Tibial artery (tissue), 4 donors: Measurements from ENCODE around the gene TEAD1.

Source experiments
- DNase-seq, 2 donors: peaks; one replicate each; pipeline ENCODE4 v3.0.0-alpha.2; 2019
- H3K27ac ChIP-seq, 2 donors: fragments of 200-600 bp; sonication (generic) in 1 of 2; 1 replicate in 1 of 2; 2 replicates in 1 of 2; pipeline ENCODE4 v1.5.1; 2018 to 2019; ENCODE audit warnings: mild to moderate bottlenecking in 1 of 2
- H3K27me3 ChIP-seq, 2 donors: fragments of 200-600 bp; sonication (generic) in 1 of 2; one replicate each; pipeline versions ENCODE4 v1.5.1 to v1.6.0; 2016 to 2019
- H3K36me3 ChIP-seq, 3 donors: fragments of 200-600 bp; sonication (generic) in 2 of 3; one replicate each; pipeline ENCODE4 v1.5.1; 2016 to 2019; ENCODE audit warnings: mild to moderate bottlenecking in 2 of 3
- H3K4me1 ChIP-seq, 4 donors: fragments of 200-600 bp; sonication (generic) in 2 of 4; 1 replicate in 3 of 4; 2 replicates in 1 of 4; pipeline ENCODE4 v1.5.1; 2016 to 2019
- H3K4me3 ChIP-seq, 2 donors: fragments of 200-600 bp; sonication (generic) in 1 of 2; 1 replicate in 1 of 2; 2 replicates in 1 of 2; pipeline ENCODE4 v1.5.1; 2018 to 2019; ENCODE audit warnings: mild to moderate bottlenecking in 2 of 2
- H3K9me3 ChIP-seq, 3 donors: fragments of 200-600 bp; sonication (generic) in 1 of 3; one replicate each; pipeline ENCODE4 v1.5.1; 2016 to 2019
- CTCF ChIP-seq, 2 experiments: fragments of 200-600 bp in 1 of 2; fragments of 450-650 bp in 1 of 2; IDR thresholded peaks; one replicate each; pipeline ENCODE4 v1.5.1; 2017 to 2019; ENCODE audit warnings: antibody characterized with exemption in 2 of 2, mild to moderate bottlenecking in 1 of 2, moderate library complexity in 1 of 2
- intact Hi-C: fragments of 100-400 bp; cut with DNase I; formaldehyde crosslinking; loops from one replicate; pipeline ENCODE4 v1.15.0; 2023; ENCODE audit warnings: low total_unique reads

The TEAD1 gene

GRCh38 chr11:12813371-12814225 is 139.4 kb downstream of the TEAD1 start:
- H3K27me3 ChIP-seq: no peaks in the 10 kb centered on the region
- H3K4me3 ChIP-seq: no peak overlapping the region
- H3K27ac ChIP-seq: peak overlapping the region; percentile 31 to 51
- intact Hi-C loops: loop anchor here (10.0 kb wide), 2 partner anchors 71 to 129 kb away; no protein-coding TSS in a partner anchor
- DNase-seq: no peak
- H3K9me3 ChIP-seq: no peaks in the 10 kb centered on the region
- TF ChIP-seq CTCF (IDR thresholded peaks at IDR 0.05): no peak
- no peaks in the 10 kb centered on the region for H3K36me3 ChIP-seq
- H3K4me1 ChIP-seq: peaks cover 4 to 47% (median 25%) of the 10 kb centered on the region in 4 donors

GRCh38 chr11:12815129-12815480 is 140.9 kb downstream of the TEAD1 start:
- peaks cover 4 to 61% (median 27%) of the 10 kb centered on the region in 4 donors for H3K4me1 ChIP-seq

GRCh38 chr11:12815931-12816494 is 141.8 kb downstream of the TEAD1 start:
- Histone ChIP-seq H3K27me3 (no peaks in the 10 kb centered on the region), H3K9me3 (no peaks in the 10 kb centered on the region), H3K27ac (no peak overlapping the region), H3K4me3 (no peak overlapping the region), H3K4me1 (peaks cover 4 to 53% (median 24%) of the 10 kb centered on the region in 4 donors), H3K36me3 (no peaks in the 10 kb centered on the region)
- no peak for DNase-seq
- intact Hi-C loops: loop anchor here (10.0 kb wide), 2 partner anchors 69 to 131 kb away; no protein-coding TSS in a partner anchor
- TF ChIP-seq CTCF (IDR thresholded peaks at IDR 0.05): no peak

More at GRCh38 chr11:12815129-12815480, 140.9 kb downstream of the TEAD1 start:
- Histone ChIP-seq H3K36me3 (no peaks in the 10 kb centered on the region), H3K27me3 (no peaks in the 10 kb centered on the region), H3K4me3 (peak overlapping the region; percentile 20 to 22), H3K27ac (peak overlapping the region; percentile 43 to 51), H3K9me3 (no peaks in the 10 kb centered on the region)
- no peak for TF ChIP-seq CTCF (IDR thresholded peaks at IDR 0.05)
- intact Hi-C loops: loop anchor here (10.0 kb wide), 2 partner anchors 70 to 130 kb away; no protein-coding TSS in a partner anchor
- DNase-seq: no peak

- Histone ChIP-seq H3K9me3 (no peaks in the 10 kb centered on the region), H3K27me3 (no peaks in the 10 kb centered on the region), H3K27ac (no peak overlapping the region), H3K4me3 (no peak overlapping the region), H3K36me3 (no peaks in the 10 kb centered on the region), H3K4me1 (peaks cover 4 to 51% (median 24%) of the 10 kb centered on the region in 4 donors)
- DNase-seq: no peak
- TF ChIP-seq CTCF (IDR thresholded peaks at IDR 0.05): no peak
- intact Hi-C loops: loop anchor here (10.0 kb wide), 2 partner anchors 67 to 133 kb away; no protein-coding TSS in a partner anchor
Measured at GRCh38 chr11:12817681-12818332, 143.6 kb downstream of the TEAD1 start.

GRCh38 chr11:12818333-12819015 is 144.3 kb downstream of the TEAD1 start:
- no peaks in the 10 kb centered on the region for H3K36me3 ChIP-seq

More at GRCh38 chr11:12818333-12819015, 144.3 kb downstream of the TEAD1 start:
- Histone ChIP-seq H3K27ac (no peak overlapping the region), H3K4me1 (peaks cover 4 to 44% (median 24%) of the 10 kb centered on the region in 4 donors), H3K27me3 (no peaks in the 10 kb centered on the region), H3K4me3 (no peak overlapping the region), H3K9me3 (no peaks in the 10 kb centered on the region)
- DNase-seq: no peak
- no peak for TF ChIP-seq CTCF (IDR thresholded peaks at IDR 0.05)
- intact Hi-C loops: loop anchor here (10.0 kb wide), 2 partner anchors 66 to 134 kb away; no protein-coding TSS in a partner anchor
